Activated T-helper 2 cell treated with anti-CD3 and anti-CD28 coated beads, Interferon-gamma antibody, Interleukin-2, Interleukin-4, amounts not matched to agents 10 μg/mL and 5 μg/mL and 100 μg/mL, durations not matched to agents 14 hours and 24 hours and 36 hours (primary cell): ENCODE results near the gene DHX34. TPM values are rescaled to one million over a fixed set of nuclear protein-coding genes. Genes with fewer than 3 reads are reported as not detected.
"Not testable (repeated sequence)": the region's sequence is repeated elsewhere in the genome, so short reads cannot be mapped to it uniquely, and the experiment has no call there.

Experiments
- DNase-seq: peaks from one replicate; pipeline ENCODE4 v3.0.0; 2021; ENCODE audit warnings: low spot score
- H3K27ac Mint-ChIP-seq: one replicate; pipeline ENCODE4 v1.8.0; 2021; ENCODE audit warnings: mixed read lengths
- H3K27me3 Mint-ChIP-seq: one replicate; pipeline ENCODE4 v1.8.0; 2021; ENCODE audit warnings: low read depth, mixed read lengths
- H3K36me3 Mint-ChIP-seq: one replicate; pipeline ENCODE4 v1.8.0; 2021; ENCODE audit warnings: low read depth, mixed read lengths
- H3K4me1 Mint-ChIP-seq: one replicate; pipeline ENCODE4 v1.8.0; 2021; ENCODE audit warnings: low read depth, mixed read lengths
- H3K4me3 Mint-ChIP-seq: one replicate; pipeline ENCODE4 v1.8.0; 2021; ENCODE audit warnings: low read depth, mild to moderate bottlenecking, moderate library complexity, mixed read lengths
- H3K9me3 Mint-ChIP-seq: one replicate; pipeline ENCODE4 v1.8.0; 2021; ENCODE audit warnings: mixed read lengths
- intact Hi-C: fragments of 100-400 bp; cut with micrococcal nuclease; formaldehyde crosslinking; loops from one replicate; pipeline ENCODE4 v1.15.1; 2023
- total RNA-seq: library from RNA; stranded (reverse); gene quantifications from 2 replicates; pipeline ENCODE4 v1.2.3, GENCODE V29; 2022

DHX34 gene
- 23.2 TPM in 2 replicates for total RNA-seq

GRCh38 chr19:47348819-47349795 is at the start of gene DHX34:
DHX34 (plus strand) TSS chr19:47349315; CDS start chr19:47353031, 3,716 bp downstream.
- Mint-ChIP-seq H3K4me1 (peaks cover 21% of the 10 kb centered on the region), H3K27ac (peak within 1 kb of the TSS; percentile 91), H3K27me3 (no peaks in the 10 kb centered on the region), H3K9me3 (no peaks in the 10 kb centered on the region), H3K4me3 (peak within 1 kb of the TSS; percentile 91), H3K36me3 (peaks cover 37% of the 10 kb centered on the region)
- DNase-seq = peak; percentile 100
- intact Hi-C loops = loop anchor here (2.0 kb wide), 1 partner anchor 76 kb away; no protein-coding TSS in a partner anchor

GRCh38 chr19:47300867-47301266 is 48.2 kb upstream of the DHX34 start:
- H3K36me3 Mint-ChIP-seq, H3K4me3 Mint-ChIP-seq, H3K4me1 Mint-ChIP-seq, H3K27ac Mint-ChIP-seq, DNase-seq, H3K27me3 Mint-ChIP-seq, H3K9me3 Mint-ChIP-seq, intact Hi-C loops: not testable (repeated sequence)

GRCh38 chr19:47302249-47302648 is 46.9 kb upstream of the DHX34 start:
- H3K4me1 Mint-ChIP-seq = peaks cover 8% of the 10 kb centered on the region
- H3K27me3 Mint-ChIP-seq = peaks cover 9% of the 10 kb centered on the region
- intact Hi-C loops = no loop called here
- no peak overlapping the region for H3K27ac Mint-ChIP-seq
- H3K9me3 Mint-ChIP-seq = no peaks in the 10 kb centered on the region
- H3K36me3 Mint-ChIP-seq = no peaks in the 10 kb centered on the region
- no peak for DNase-seq
- no peak overlapping the region for H3K4me3 Mint-ChIP-seq

- Mint-ChIP-seq H3K4me1 (peaks cover 8% of the 10 kb centered on the region), H3K36me3 (no peaks in the 10 kb centered on the region), H3K9me3 (no peaks in the 10 kb centered on the region), H3K4me3 (no peak overlapping the region), H3K27ac (no peak overlapping the region), H3K27me3 (peaks cover 9% of the 10 kb centered on the region)
- no peak for DNase-seq
- intact Hi-C loops = no loop called here
These were observed 45.1 kb upstream of the DHX34 start for GRCh38 chr19:47303966-47304365.

GRCh38 chr19:47305309-47305751 is 43.8 kb upstream of the DHX34 start:
- Mint-ChIP-seq H3K36me3 (no peaks in the 10 kb centered on the region), H3K9me3 (no peaks in the 10 kb centered on the region), H3K4me3 (no peak overlapping the region), H3K27me3 (peaks cover 9% of the 10 kb centered on the region), H3K4me1 (peaks cover 7% of the 10 kb centered on the region), H3K27ac (no peak overlapping the region)
- peak; percentile 22 for DNase-seq
- intact Hi-C loops = no loop called here

GRCh38 chr19:47306303-47306702 is 42.8 kb upstream of the DHX34 start:
- Mint-ChIP-seq H3K9me3 (no peaks in the 10 kb centered on the region), H3K4me1 (peaks cover 4% of the 10 kb centered on the region), H3K27me3 (peaks cover 9% of the 10 kb centered on the region), H3K27ac (no peak overlapping the region), H3K36me3 (no peaks in the 10 kb centered on the region), H3K4me3 (no peak overlapping the region)
- intact Hi-C loops = no loop called here
- DNase-seq = no peak

- intact Hi-C loops = no loop called here
- peaks cover 9% of the 10 kb centered on the region for H3K27me3 Mint-ChIP-seq
- H3K36me3 Mint-ChIP-seq = no peaks in the 10 kb centered on the region
- H3K9me3 Mint-ChIP-seq = no peaks in the 10 kb centered on the region
- H3K27ac Mint-ChIP-seq = no peak overlapping the region
- H3K4me3 Mint-ChIP-seq = no peak overlapping the region
- H3K4me1 Mint-ChIP-seq = peaks cover 4% of the 10 kb centered on the region
- DNase-seq = no peak
These were observed 40.1 kb upstream of the DHX34 start for GRCh38 chr19:47309038-47309437.

- H3K36me3 Mint-ChIP-seq = no peaks in the 10 kb centered on the region
- H3K4me1 Mint-ChIP-seq = peaks cover 4% of the 10 kb centered on the region
- peaks cover 9% of the 10 kb centered on the region for H3K27me3 Mint-ChIP-seq
- no peak for DNase-seq
- H3K27ac Mint-ChIP-seq = no peak within 1 kb of the TSS
- no peak within 1 kb of the TSS for H3K4me3 Mint-ChIP-seq
- intact Hi-C loops = no loop called here
- no peaks in the 10 kb centered on the region for H3K9me3 Mint-ChIP-seq
These were observed 39.5 kb upstream of the DHX34 start, which contains the start of gene C5AR1 for GRCh38 chr19:47309608-47310007. C5AR1 (plus strand) TSS chr19:47309861; CDS start chr19:47309896, 35 bp downstream.

GRCh38 chr19:47310323-47310722 is 38.8 kb upstream of the DHX34 start:
- no peak overlapping the region for H3K27ac Mint-ChIP-seq
- H3K27me3 Mint-ChIP-seq = peaks cover 6% of the 10 kb centered on the region
- no peaks in the 10 kb centered on the region for H3K36me3 Mint-ChIP-seq
- no peaks in the 10 kb centered on the region for H3K9me3 Mint-ChIP-seq
- no peak for DNase-seq
- peaks cover 4% of the 10 kb centered on the region for H3K4me1 Mint-ChIP-seq
- no peak overlapping the region for H3K4me3 Mint-ChIP-seq
- intact Hi-C loops = no loop called here

GRCh38 chr19:47310819-47311218 is 38.3 kb upstream of the DHX34 start:
- H3K27me3 Mint-ChIP-seq = peaks cover 4% of the 10 kb centered on the region
- intact Hi-C loops = no loop called here
- no peak overlapping the region for H3K27ac Mint-ChIP-seq
- DNase-seq = no peak
- H3K4me1 Mint-ChIP-seq = peaks cover 2% of the 10 kb centered on the region
- no peak overlapping the region for H3K4me3 Mint-ChIP-seq
- H3K9me3 Mint-ChIP-seq = no peaks in the 10 kb centered on the region
- H3K36me3 Mint-ChIP-seq = no peaks in the 10 kb centered on the region

GRCh38 chr19:47312366-47313006 is 36.6 kb upstream of the DHX34 start:
- no peaks in the 10 kb centered on the region for H3K36me3 Mint-ChIP-seq
- H3K4me3 Mint-ChIP-seq = no peak overlapping the region
- peaks cover 2% of the 10 kb centered on the region for H3K4me1 Mint-ChIP-seq
- no peaks in the 10 kb centered on the region for H3K9me3 Mint-ChIP-seq
- H3K27me3 Mint-ChIP-seq = peaks cover 2% of the 10 kb centered on the region
- no peak overlapping the region for H3K27ac Mint-ChIP-seq
- no peak for DNase-seq
- intact Hi-C loops = no loop called here

- Mint-ChIP-seq H3K9me3 (no peaks in the 10 kb centered on the region), H3K36me3 (no peaks in the 10 kb centered on the region), H3K27ac (no peak overlapping the region), H3K27me3 (peaks cover 2% of the 10 kb centered on the region), H3K4me3 (no peak overlapping the region), H3K4me1 (peaks cover 2% of the 10 kb centered on the region)
- intact Hi-C loops = no loop called here
- no peak for DNase-seq
These were observed 35.3 kb upstream of the DHX34 start for GRCh38 chr19:47313754-47314295.
